GM20000 (cell line): ENCODE measurements around the gene ACKR3.
A peak's percentile ranks its signal among the peaks of the same experiment; 100 is the strongest.

Experiments
- DNase-seq: peaks from one replicate; pipeline ENCODE4 v3.0.0; 2012; ENCODE audit warnings: low spot score
- TF ChIP-seq, protein P1 (sequence below): IDR thresholded peaks from 2 replicates; pipeline ENCODE4 v1.5.1; 2012; ENCODE audit warnings: mild to moderate bottlenecking, control low read depth; ENCODE audit errors: extremely low read depth, missing control alignments

Gene ACKR3

GRCh38 chr2:236530512-236530911 lies 39.1 kb upstream of the ACKR3 start:
- no peak for DNase-seq
- TF ChIP-seq, protein P1, sequence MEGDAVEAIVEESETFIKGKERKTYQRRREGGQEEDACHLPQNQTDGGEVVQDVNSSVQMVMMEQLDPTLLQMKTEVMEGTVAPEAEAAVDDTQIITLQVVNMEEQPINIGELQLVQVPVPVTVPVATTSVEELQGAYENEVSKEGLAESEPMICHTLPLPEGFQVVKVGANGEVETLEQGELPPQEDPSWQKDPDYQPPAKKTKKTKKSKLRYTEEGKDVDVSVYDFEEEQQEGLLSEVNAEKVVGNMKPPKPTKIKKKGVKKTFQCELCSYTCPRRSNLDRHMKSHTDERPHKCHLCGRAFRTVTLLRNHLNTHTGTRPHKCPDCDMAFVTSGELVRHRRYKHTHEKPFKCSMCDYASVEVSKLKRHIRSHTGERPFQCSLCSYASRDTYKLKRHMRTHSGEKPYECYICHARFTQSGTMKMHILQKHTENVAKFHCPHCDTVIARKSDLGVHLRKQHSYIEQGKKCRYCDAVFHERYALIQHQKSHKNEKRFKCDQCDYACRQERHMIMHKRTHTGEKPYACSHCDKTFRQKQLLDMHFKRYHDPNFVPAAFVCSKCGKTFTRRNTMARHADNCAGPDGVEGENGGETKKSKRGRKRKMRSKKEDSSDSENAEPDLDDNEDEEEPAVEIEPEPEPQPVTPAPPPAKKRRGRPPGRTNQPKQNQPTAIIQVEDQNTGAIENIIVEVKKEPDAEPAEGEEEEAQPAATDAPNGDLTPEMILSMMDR = no peak

GRCh38 chr2:236531195-236531594 lies 38.4 kb upstream of the ACKR3 start:
- TF ChIP-seq, protein P1 = no peak
- no peak for DNase-seq

DNA sequence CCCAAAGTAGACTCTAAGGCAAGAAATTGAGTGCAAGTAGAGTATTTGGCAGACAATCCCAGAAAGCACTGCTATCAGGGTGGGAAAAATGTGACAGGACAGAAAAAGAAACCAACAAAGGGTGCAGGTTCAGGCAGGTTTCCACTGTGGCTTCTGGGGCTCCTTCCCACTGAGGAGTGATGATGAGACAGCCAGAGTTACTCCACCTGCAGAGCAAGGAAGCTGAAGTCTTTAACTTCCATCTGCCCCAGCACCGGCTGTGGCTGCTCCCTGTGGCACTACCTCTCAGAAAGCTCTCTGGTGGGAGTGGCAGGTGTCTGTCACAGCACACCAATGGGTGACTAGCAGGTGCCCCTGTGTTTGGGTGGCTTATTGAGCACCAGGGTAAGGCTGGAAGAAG lies 37.6 kb upstream of the ACKR3 start:
- TF ChIP-seq, protein P1 = no peak

GRCh38 chr2:236533343-236533742 lies 36.3 kb upstream of the ACKR3 start:
- DNase-seq = no peak
- TF ChIP-seq, protein P1 = no peak

More for the DNA sequence above, 37.6 kb upstream of the ACKR3 start:
- DNase-seq = no peak

DNA sequence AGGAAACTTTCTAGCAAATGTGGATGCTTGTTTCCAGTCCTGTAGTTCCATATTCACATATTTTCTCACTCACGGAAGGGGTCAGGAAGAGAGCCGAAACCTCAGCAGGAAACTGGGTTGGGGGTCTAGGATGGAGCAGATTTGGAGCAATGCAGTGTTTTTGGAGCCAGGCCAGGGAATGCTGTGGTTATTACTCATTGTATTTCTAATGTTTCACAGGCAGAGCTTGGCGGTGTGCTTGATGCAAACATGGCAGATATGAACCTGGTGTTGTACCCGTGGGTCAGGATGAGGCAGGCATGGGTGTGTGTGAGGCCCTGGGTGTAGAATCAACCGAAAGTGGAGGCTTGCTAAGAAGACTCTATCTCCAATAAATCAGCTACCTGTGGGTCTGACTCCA lies 34.6 kb upstream of the ACKR3 start:
- TF ChIP-seq, protein P1 = no peak
- DNase-seq = no peak

DNA sequence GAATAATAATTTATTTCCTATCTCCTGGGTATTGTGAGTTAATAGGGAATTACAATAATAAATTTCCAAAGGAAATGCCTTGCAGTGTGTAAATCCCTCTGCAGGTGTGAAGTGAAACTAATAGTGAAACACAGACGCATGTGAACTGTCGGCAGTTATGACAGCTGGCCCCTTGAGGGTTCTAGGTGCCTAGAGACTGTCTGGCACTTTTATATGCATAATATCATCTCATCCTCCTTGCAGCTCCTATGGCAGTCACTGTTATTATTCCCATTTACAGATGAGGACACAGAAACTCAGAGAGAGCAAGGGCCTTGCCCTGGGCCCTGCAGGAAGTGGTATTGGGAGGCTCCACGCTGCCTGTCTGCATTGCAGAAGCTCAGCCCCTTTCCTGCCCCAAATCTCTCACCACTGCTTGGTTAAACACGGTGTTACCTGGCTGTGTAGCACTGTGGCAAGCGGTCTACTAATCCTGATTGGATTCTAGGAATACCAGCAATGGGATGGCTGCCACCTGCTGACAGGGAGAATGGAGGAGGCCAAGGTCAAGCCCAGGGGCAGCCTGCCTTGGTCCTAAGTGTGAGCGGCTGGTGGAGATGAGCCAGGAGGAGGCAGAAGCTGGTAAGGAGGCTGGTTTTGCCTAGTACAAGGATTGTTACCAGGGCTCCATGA lies 32.8 kb upstream of the ACKR3 start:
- peak; percentile 37 for DNase-seq
- TF ChIP-seq, protein P1 = no peak

DNA sequence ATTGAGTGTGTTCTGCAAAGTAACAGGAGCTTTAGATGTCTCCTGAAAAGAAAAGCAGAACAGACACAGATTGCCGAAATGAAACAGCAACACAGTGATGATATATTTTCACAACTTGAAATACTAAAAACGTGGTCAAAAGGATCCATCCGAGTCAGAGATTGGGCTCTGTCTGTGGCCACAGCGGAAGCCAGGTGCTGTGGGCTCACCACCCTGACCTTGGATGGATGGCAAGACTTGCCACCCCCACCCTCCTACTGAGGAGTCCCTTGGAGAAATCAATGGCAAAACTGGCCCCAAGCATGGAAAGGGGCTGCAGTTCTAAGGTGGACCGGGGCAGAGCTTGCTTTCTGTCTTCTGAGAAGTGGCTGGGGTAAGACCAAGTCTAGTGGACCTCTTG lies 31.4 kb upstream of the ACKR3 start:
- DNase-seq = no peak
- TF ChIP-seq, protein P1 = no peak
